Suppressor macrophage treated with lipopolysaccharide for 4 hours (primary cell): ENCODE results near the gene DGCR6L.
A peak's percentile ranks its signal among the peaks of the same experiment; 100 is the strongest.
"Not testable (repeated sequence)": the region's sequence is repeated elsewhere in the genome, so short reads cannot be mapped to it uniquely, and the experiment has no call there.

Experiments
- DNase-seq: peaks from one replicate; pipeline ENCODE4 v3.0.0-alpha.2; 2020

The DGCR6L gene

GRCh38 chr22:20324139-20324516 is 4.3 kb upstream of the DGCR6L start:
- no peak for DNase-seq

GRCh38 chr22:20321552-20322211 is 1.8 kb upstream of the DGCR6L start:
- not testable (repeated sequence) for DNase-seq

GRCh38 chr22:20320659-20321551 is 1.0 kb upstream of the DGCR6L start:
- not testable (repeated sequence) for DNase-seq

GRCh38 chr22:20319041-20319744 is 667 bp downstream of the DGCR6L start:
- DNase-seq, result peak; percentile 23

GRCh38 chr22:20318043-20318688 is 1.7 kb downstream of the DGCR6L start:
- not testable (repeated sequence) for DNase-seq

- peak; percentile 16 for DNase-seq
These were observed 2.3 kb downstream of the DGCR6L start for GRCh38 chr22:20317402-20318042.

- DNase-seq, result no peak
These were observed 2.9 kb downstream of the DGCR6L start for GRCh38 chr22:20316844-20317401.

- DNase-seq, result no peak
These were observed 3.5 kb downstream of the DGCR6L start for GRCh38 chr22:20316217-20316843.

GRCh38 chr22:20315337-20316216 is 4.3 kb downstream of the DGCR6L start:
- no peak for DNase-seq

GRCh38 chr22:20314741-20315336 is 5.0 kb downstream of the DGCR6L start:
- DNase-seq, result not testable (repeated sequence)

GRCh38 chr22:20314206-20314605 is 5.7 kb downstream of the DGCR6L start:
- not testable (repeated sequence) for DNase-seq

- DNase-seq, result not testable (repeated sequence)
These were observed 6.4 kb downstream of the DGCR6L start for GRCh38 chr22:20313306-20314077.

- no peak for DNase-seq
These were observed 7.3 kb downstream of the DGCR6L start for GRCh38 chr22:20312396-20313191.

- not testable (repeated sequence) for DNase-seq
These were observed 8.4 kb downstream of the DGCR6L start for GRCh38 chr22:20311249-20312062.

- DNase-seq, result not testable (repeated sequence)
These were observed 9.1 kb downstream of the DGCR6L start for GRCh38 chr22:20310773-20311172.

GRCh38 chr22:20310180-20310579 is 9.7 kb downstream of the DGCR6L start:
- not testable (repeated sequence) for DNase-seq
